OCI-LY7 (cell line): Measurements from ENCODE around the gene VRK3.

Experiments used
- CTCF ChIP-seq: fragments of 200-600 bp; sonication (generic); conservative IDR thresholded peaks from 2 replicates; pipeline ENCODE4 v1.5.1; 2014; ENCODE audit warnings: mild to moderate bottlenecking, antibody characterized with exemption, low read length, moderate library complexity, mixed read lengths
- EZH2phosphoT487 ChIP-seq: fragments of 200-600 bp; sonication (generic); IDR thresholded peaks from 2 replicates; pipeline ENCODE4 v1.6.1; 2018; ENCODE audit warnings: low read depth, borderline replicate concordance, mild to moderate bottlenecking, mixed run types, antibody characterized with exemption, low read length, moderate library complexity, mixed read lengths

GRCh38 chr19:50025794-50026549 is 800 bp upstream of the VRK3 start, which contains the start of gene ZNF473:
- TF ChIP-seq CTCF = no peak
- no peak for TF ChIP-seq EZH2phosphoT487
